ENCODE data around the gene EPC2.
A peak's percentile ranks its signal among the peaks of the same experiment; 100 is the strongest.

EPC2 gene

GRCh38 chr2:148814860-148815419 lies 170.4 kb downstream of the EPC2 start:
- DNase-seq, result no peak

GRCh38 chr2:148816176-148816575 lies 171.6 kb downstream of the EPC2 start:
- no peak for DNase-seq

GRCh38 chr2:148817210-148817708 lies 172.7 kb downstream of the EPC2 start:
- no peak for DNase-seq

- DNase-seq, result no peak
These were observed 174.6 kb downstream of the EPC2 start for GRCh38 chr2:148819019-148819585.

GRCh38 chr2:148824190-148824589 lies 179.6 kb downstream of the EPC2 start:
- no peak for DNase-seq

- DNase-seq, result no peak
These were observed 182.2 kb downstream of the EPC2 start for GRCh38 chr2:148826791-148827190.

GRCh38 chr2:148828941-148829340 lies 184.4 kb downstream of the EPC2 start:
- no peak for DNase-seq

GRCh38 chr2:148829618-148830017 lies 185.1 kb downstream of the EPC2 start:
- peak; percentile 3 for DNase-seq

GRCh38 chr2:148832637-148833036 lies 188.1 kb downstream of the EPC2 start:
- no peak for DNase-seq
